Measurements from ENCODE around the gene FIGNL2. TPM values are rescaled to one million over a fixed set of nuclear protein-coding genes. Genes with fewer than 3 reads are reported as not detected.

FIGNL2 gene
- total and polyA plus RNA-seq, 4 donors: 0.06 to 0.70 (median 0.33) TPM

- TF ChIP-seq CTCF (IDR thresholded peaks at IDR 0.05; ENCODE audit: low read depth, low read length, missing input control) (no peak), HNF4G (IDR thresholded peaks at IDR 0.05) (no peak), SP1 (IDR thresholded peaks at IDR 0.05) (no peak), TAF1 (conservative IDR thresholded peaks at IDR 0.05) (no peak), FOXA2 (IDR thresholded peaks at IDR 0.05) (no peak)
Measured at GRCh38 chr12:51893786-51894185, 45.3 kb upstream of the FIGNL2 start (continued).

- Histone ChIP-seq H3K9ac (ENCODE audit: low read depth in 1 of 2, low read length in 2 of 2) (no peak overlapping the region), H3K4me1 (ENCODE audit: control insufficient read depth in 4 of 4, insufficient read depth in 4 of 4, low read length in 3 of 4) (peaks cover 0 to 3% (median 1%) of the 10 kb centered on the region in 4 donors), H3K36me3 (ENCODE audit: control insufficient read depth in 4 of 4, insufficient read depth in 3 of 4, low read depth in 1 of 4, low read length in 3 of 4) (no peaks in the 10 kb centered on the region), H3K4me3 (ENCODE audit: low read depth in 1 of 3, low read length in 3 of 3) (no peak overlapping the region), H3K9me3 (ENCODE audit: control insufficient read depth in 4 of 4, low read length in 3 of 4) (no peaks in the 10 kb centered on the region), H3K27me3 (ENCODE audit: control insufficient read depth in 4 of 4, insufficient read depth in 4 of 4, low read length in 3 of 4) (no peaks in the 10 kb centered on the region), H3K27ac (ENCODE audit: low read depth in 1 of 2, low read length in 2 of 2) (no peak overlapping the region)
- no peak for TF ChIP-seq ATF3 (IDR thresholded peaks at IDR 0.05)
- no peak for TF ChIP-seq NR2F2 (IDR thresholded peaks at IDR 0.05)
- TF ChIP-seq RAD21 (IDR thresholded peaks at IDR 0.05): peak; percentile 73 to 74
- peak in 1 of 2 donors; percentile 7 for TF ChIP-seq RXRA (IDR thresholded peaks at IDR 0.05)
- no peak for TF ChIP-seq SP1 (IDR thresholded peaks at IDR 0.05)
- TF ChIP-seq FOXA2 (IDR thresholded peaks at IDR 0.05): no peak
- no peak for TF ChIP-seq EGR1 (IDR thresholded peaks at IDR 0.05; ENCODE audit: low read depth in 2 of 2)
- TF ChIP-seq JUND (IDR thresholded peaks at IDR 0.05): no peak
- TF ChIP-seq CTCF (IDR thresholded peaks at IDR 0.05; ENCODE audit: low read depth, low read length, missing input control): peak; percentile 46
- DNase-seq (ENCODE audit: low spot score): no peak
Measured at GRCh38 chr12:51891843-51892242, 43.3 kb upstream of the FIGNL2 start.

GRCh38 chr12:51890511-51891171, 42.1 kb upstream of the FIGNL2 start:
- Histone ChIP-seq H3K9me3 (ENCODE audit: control insufficient read depth in 4 of 4, low read length in 3 of 4) (no peaks in the 10 kb centered on the region), H3K4me3 (ENCODE audit: low read depth in 1 of 3, low read length in 3 of 3) (no peak overlapping the region), H3K27me3 (ENCODE audit: control insufficient read depth in 4 of 4, insufficient read depth in 4 of 4, low read length in 3 of 4) (no peaks in the 10 kb centered on the region), H3K9ac (ENCODE audit: low read depth in 1 of 2, low read length in 2 of 2) (no peak overlapping the region), H3K36me3 (ENCODE audit: control insufficient read depth in 4 of 4, insufficient read depth in 3 of 4, low read depth in 1 of 4, low read length in 3 of 4) (no peaks in the 10 kb centered on the region), H3K4me1 (ENCODE audit: control insufficient read depth in 4 of 4, insufficient read depth in 4 of 4, low read length in 3 of 4) (peaks cover 0 to 3% (median 3%) of the 10 kb centered on the region in 4 donors), H3K27ac (ENCODE audit: low read depth in 1 of 2, low read length in 2 of 2) (no peak overlapping the region)
- DNase-seq (ENCODE audit: low spot score): no peak
- WGBS: 88% methylated on average over 22 of the region's 22 CpGs
- no peak for TF ChIP-seq RXRA (IDR thresholded peaks at IDR 0.05)
- no peak for TF ChIP-seq FOXA1 (IDR thresholded peaks at IDR 0.05)
- no peak for TF ChIP-seq REST (IDR thresholded peaks at IDR 0.05)
